Measurements from ENCODE around the gene CRIP1.

CRIP1 gene, protein sequence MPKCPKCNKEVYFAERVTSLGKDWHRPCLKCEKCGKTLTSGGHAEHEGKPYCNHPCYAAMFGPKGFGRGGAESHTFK
- 43.0 reads per million, percentile 65 among the genes with 10 or more reads in this experiment for total RNA-seq

DNA sequence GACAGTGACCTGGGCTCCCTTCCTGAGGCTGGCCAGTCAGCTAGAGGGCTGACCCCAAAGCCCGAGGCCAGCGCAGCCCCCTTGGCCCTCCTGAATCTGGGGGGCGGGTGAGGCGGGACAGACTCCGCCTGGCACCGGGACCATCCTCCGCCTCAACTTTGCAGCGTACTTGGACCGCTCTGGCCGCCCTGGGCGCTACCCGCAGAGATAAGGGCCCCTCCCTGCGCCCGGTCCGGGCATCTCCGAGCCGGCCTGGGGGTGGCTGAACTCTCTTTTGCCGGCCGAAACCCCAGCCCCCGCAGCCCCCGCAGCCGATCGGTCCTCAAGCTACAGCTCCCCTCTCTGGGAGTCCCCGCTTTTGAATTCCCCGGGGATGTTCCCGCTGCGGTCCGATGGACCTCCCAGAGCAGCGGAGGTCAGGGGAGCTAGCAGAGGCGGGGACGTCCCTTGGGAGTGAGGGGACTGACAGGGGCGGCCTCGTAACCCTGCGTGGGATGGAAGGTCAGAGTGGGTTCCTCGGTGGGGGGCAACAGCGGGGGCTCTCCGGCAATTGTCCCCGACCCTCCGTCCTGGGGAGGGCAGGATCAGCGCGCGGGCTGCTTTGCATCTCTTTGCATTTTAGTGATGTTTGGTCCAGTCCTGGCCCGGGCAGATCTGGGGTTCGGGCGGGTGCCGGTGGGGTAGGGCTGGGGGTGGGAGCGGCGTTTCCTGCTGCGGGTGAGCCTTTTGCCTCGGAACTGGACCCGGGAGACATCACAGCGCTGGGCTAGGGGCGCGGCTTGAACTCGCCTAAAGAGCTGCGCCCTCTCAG is at the start of gene CRIP1:
TSS of gene CRIP1 (plus strand) at position 724 of the 811 bp plus-strand sequence. CDS start 374 bp downstream, outside the sequence.
- no peak for DNase-seq

DNA sequence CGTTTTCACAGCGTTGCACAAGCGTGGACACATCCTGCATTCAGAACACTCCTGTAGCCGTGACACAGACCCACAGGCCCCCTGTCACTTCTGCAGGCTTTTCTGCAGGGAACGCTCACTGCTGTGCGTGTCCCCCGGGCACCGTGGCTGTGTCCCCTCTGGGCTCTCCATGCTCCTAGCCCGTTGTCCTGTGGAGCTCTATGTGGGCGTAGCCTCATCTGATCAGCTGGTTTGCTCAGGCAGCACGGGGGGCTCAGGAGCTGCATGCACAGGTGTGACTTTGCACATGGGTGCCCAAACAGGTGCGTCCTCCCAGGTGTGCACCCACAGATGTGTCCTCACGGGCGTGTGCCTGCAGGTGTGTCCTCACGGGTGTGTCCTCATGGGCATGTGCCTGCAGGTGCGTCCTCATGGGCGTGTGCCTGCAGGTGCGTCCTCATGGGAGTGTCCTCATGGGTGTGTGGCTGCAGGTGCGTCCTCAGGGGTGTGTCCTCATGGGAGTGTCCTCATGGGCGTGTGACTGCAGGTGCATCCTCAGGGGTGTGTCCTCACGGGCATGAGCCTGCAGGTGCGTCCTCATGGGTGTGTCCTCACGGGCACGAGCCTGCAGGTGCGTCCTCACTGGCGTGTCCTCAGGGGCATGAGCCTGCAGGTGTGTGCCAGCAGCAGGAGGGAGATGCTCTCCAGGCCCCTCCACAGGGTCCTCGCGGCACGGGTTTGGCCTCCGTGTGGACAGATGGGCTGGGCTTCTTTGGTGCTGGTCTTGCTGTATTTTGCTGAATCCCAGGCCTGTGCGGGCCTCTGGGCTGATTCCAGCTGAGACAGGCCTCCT is 49.6 kb upstream of the CRIP1 start:
- DNase-seq = no peak

DNA sequence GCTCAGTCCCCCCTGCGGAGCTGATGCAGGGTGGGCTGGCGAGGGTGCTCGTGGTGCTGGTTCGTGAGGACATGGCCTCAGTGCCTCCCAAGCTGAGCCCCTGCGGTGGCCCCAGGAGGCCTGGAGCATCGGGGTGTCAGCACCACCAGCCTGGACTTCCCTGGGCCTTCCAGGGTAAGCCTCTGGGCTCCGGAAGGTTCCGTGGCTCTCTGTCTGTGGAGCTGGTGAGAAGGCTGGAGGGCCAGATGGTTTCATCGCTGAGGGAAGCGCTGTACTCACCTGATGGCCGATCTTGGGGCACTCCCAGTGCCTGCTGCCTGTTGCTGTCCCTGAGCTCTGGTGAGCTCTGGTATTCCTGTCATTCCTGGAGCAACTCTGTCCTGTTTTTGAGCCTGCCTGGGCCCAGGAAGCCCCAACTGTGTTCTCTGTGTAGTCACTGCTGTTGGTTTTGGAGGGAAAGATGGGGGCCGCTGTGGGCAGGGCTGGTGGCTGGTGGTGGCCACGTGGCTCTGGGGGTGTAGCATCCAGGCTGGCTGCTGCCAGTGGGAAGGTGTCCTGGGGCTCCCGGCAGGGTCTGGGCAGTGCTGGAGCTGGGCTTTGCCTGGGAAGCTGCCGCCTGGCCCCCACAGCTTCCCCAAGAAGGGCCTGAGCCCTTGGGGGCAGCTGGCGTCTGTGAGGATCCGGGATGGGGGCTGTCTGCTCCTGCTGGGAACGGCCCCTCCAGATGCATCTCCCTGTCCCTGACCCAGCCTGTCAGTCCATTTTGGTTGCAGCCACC is 48.8 kb upstream of the CRIP1 start:
- DNase-seq = no peak

DNA sequence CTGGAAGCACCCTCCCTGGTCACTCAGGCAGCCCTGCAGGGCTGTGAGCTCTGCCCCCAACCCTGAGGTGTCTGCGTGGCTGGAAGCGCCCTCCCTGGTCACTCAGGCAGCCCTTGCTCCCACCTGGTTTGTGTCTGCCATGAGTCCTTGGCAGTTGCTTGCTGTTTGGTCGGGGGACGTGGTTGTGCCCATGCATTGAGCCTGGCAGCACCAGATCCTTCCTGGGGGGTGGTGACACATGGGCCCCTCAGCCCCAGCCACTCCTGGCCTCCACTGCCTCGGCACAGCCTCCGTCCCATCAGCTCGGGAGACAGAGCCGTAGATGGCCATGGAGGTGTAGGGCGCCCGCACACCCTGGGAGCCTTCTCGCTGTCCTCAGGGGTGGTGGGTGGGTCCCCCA is 47.5 kb upstream of the CRIP1 start:
- DNase-seq = no peak

DNA sequence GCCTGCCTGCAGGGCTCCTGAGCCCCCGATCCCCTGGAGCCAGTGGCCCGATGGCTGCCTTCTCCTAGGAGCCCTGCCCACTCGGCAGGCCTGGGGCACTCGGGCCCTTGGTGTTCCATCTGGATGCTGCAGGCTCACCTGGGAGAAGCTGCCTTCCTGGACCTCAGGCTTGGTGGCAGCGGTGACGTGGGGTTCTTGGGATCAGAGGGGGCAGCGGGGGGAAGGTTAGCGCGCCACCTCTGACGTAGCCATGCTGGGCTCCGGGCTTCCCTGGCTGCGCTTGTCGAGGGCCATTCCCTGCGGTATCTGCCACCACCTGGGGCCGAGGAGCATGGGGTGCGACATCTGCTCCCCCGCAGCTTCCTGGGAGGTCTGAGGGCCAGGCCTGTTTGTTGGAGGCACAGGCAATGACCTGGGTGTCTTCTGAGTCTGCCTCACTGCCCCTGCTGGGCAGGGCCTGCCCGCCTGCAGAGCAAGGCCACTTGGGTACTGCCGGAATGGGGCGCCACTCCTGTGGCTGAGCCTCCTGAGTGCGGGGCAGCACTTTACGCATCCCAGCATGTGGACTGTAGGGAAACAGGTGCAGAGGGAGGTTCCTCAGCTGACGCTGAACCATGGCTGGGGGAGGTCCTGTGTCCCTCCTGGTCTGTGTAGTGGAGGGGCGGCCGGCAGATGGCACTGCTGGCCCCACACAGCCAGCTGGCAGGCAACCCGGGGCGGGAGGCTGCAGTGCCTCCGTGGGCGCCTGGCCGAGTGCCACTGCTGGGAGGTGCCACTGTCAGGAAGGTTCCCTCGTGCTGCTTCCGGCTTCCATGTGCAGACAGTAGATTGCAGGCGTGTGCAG is 46.8 kb upstream of the CRIP1 start:
- DNase-seq = no peak

DNA sequence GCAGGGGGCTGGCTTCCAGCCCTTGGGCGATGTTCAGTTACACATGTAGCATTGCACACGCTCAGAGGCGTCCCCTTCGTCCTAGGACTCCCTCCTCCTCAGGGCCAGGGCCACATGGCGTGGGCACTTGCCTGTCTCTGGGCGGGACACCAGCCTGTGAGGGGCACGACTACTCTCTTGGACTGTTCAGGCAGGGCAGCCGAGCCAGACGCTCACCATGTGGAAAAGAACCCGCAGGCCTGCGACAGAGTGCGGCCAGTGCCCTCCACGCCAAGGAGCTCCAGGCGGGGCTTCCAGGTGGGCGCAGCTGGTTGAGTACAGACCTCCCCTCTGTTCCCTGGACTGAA is 46.2 kb upstream of the CRIP1 start:
- DNase-seq = no peak

DNA sequence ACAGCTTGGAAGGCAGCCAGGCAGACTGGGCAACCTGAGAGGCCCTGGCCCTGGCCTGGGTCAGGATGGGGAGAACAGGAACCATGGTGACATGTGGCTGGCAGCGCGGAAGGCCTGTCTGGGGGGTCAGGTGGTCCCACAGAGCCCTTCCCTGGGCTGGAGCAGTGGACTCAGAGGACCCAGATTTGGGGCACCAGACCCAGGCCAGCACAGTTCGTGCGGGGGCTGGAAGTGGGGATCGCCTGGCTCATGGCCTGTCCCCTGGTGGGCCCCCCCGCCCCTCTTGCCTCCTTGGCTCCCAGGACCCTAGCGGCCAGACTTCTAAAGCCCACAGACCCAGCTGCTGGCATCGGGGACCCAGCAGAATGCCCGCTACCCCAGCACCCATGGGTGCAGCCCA is 45.7 kb upstream of the CRIP1 start:
- DNase-seq = no peak

DNA sequence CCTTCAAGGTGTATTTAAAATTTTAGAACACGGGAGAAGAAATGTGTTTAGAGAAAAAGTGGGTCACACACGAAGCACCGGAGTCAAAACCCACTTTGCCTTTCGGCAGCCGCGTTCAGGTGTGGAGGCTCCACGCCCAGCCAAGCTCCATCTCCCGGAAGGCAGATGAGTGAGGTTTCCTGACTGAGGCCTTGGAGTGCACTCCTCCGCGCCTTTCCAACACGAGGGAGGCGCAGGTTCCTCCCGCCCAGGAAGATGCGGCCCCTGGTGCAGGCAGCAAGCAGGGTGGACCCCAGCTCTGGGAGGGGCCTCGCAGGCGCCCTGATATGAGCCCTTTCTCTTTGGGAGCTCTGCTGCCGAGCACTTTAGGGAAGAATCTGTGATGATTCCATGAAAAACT is 44.6 kb upstream of the CRIP1 start:
- DNase-seq = no peak

DNA sequence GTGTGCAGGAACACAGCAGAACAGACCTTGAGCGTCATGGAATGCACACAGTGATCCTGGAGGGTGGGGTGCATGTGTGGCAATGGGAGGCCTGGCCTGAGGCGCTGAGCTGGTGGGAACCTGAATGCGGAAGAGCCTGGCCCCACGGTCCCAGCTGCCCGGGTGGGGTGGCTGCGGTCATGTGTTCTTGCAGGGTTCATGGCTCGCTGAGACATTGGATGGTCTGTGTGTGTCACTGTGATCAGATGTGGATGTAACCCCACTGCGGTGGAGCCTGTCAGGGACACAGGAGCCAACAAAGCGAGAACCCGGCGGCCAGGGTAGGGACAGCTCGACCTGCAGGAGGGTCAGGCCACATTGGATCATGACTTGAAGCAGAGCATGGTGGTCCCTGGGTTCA is 43.9 kb upstream of the CRIP1 start:
- DNase-seq = no peak

DNA sequence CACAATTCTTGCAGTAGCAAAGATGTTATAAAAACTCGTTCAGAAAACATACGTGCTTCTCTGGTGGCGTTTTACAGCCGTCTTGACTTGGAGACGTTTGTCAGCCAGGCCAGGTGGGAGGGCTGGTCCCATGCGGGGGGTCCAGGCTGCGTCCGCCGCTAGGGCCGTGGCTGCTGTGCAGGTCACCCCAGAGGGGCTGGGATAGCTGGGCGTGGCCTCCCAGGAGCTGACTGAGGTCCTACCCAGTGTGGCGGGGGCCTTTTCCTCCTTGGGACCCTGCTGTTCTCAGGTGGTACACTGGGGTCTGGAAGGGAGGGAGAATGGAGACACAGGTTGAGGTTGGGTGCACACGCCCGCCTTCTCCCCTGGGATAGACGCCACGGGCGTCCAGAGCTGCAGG is 41.8 kb upstream of the CRIP1 start:
- no peak for DNase-seq

DNA sequence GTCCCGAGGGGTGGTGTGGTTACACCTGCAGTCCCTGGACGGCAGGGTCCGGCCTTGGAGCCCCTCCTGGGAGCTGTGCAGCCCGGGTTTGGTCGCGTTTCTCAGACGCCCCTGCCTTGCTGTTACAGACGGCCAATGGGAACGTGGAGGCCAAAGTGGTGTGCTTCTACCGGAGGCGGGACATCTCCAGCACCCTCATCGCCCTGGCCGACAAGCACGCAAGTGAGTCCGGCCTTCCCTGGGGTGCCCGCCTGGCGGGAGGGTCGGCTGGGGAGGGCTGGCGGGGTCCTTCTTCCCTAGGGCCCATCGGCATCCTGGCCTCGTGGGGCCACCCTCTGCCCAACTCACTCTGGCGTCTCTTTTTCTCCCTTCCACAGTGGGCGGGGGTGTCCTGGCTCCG is 41.4 kb upstream of the CRIP1 start:
- no peak for DNase-seq

DNA sequence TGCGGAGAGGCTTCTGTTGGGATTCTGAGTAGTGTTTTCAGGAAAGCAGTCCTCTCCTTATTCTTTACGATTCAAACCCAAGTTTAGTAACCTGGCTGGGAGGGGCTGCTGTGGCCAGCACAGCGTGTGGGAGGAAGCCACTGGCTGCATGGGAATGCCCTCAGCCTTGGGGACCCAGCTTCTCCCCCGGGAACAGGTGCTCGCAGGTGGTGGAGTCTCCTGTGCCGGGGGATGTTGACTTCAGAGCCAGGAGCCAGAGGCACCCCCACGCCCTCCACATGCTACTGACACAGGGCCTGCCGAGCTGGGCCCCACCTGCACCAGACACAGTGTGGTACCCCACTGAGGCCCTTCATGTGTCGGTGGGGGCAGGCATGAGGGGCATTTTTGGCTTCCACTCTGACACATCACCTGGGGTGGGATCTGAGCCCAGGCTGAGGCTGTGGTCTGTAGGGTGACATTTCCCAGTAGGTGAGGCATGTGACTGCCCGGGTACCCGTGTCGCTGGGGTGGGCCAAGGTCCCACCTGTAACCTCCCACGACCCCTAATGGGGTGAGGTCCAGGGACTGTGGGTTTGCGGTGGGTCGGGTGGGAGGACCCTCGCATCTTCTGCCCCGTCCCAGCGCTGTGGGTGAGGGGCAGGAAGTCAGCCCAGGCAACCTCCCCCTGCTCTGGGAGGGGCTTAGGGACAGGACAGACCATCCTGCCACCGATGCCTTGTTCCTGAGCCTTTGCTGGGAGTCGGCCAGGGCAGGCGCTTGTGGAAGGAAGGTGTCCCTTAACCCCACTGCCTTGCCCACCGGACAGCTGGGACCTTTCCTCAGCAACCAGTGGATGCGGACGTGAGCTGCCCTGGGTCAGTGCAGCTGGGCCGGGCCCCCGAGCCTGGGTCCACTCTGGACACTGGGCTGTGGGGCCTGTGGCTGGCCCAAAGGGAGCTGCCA is 40.5 kb upstream of the CRIP1 start:
- DNase-seq = no peak

DNA sequence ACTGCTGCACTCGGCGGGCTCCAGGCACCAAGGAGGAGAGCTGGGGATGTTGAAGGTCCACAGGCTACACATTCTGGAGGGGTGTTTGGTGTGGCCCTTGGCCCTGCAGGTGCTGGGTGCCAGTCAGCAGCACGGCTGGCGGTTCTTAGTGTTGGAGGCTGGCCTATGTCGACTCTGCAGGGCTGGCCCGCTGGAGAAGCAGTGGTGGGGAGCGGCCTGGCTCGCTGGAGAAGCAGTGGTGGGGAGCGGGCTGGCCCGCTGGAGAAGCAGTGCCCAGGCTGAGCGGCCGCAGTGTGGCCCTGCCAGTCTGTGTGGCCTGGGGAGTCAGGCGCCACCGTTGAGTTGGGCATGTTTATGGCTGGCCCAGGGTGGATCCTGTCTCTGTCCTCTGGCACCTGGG is 39.7 kb upstream of the CRIP1 start:
- no peak for DNase-seq

DNA sequence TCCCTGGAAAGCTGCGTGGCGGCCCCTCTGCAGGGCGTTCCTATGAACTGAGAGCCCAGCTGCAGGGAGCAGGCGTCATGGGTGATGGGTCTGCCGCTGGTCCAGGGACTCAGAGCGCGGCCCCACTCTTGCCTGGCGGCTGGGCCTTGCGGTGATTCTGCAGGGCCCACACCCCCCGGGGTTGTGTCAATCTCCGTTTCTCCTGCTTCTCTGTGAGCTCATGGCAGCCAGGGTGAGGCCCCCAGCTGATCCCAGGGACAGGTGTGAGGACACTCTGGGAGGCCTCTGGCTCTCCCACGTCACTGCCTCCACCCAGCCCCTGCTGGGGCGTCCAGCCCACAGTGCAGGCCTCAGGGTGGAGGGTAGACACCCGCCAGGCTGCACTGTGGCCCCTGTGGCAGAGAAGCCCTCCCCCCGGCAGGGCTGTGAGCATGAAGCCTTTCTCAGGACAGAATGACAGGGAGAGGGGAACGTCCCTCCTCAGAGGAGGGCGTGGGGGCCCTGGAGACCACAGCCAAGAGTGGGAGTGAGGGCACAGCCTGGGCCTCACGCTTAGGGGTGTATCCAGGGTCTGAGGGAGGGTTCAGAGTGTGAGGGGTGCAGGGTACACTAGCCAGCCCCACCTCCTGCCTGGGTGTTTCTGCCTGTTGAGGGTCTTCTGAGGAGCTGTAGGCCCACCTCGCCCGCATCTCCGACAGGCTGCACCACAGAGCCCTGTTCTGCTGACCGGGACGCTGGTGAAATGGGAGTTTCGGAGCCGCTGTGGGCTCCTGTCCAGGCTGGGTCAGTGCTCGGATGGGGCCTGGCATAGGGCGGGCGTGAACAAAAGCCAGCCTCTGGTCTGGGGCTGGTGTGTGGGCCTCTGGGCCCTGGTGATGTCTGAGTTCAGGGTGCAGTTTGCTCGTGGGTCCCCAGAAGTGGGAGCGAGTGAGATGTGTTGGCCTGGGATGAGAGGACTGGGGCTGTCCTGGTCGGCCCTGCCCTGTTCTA is 38.7 kb upstream of the CRIP1 start:
- no peak for DNase-seq

DNA sequence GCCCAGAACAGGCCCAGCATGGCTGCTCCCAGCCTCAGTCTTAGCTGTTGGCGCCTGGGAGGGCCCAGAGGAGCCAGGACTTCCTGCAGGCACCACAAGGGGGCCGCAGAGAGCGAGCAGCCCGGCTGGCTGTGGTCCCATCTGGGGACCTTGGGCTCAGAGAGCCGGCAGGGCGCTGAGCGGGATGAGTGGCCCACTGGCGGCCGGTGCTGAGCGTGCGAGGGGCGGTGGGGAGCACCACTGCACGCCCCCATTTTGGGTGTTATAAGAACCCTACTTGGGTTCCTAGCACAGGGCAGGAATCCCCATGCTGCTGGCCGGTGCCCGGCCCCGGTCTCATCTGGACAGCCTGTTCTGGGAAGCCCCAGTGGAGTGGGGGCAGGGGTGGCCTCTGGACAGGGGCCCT is 38.0 kb upstream of the CRIP1 start:
- peak; percentile 60 for DNase-seq

DNA sequence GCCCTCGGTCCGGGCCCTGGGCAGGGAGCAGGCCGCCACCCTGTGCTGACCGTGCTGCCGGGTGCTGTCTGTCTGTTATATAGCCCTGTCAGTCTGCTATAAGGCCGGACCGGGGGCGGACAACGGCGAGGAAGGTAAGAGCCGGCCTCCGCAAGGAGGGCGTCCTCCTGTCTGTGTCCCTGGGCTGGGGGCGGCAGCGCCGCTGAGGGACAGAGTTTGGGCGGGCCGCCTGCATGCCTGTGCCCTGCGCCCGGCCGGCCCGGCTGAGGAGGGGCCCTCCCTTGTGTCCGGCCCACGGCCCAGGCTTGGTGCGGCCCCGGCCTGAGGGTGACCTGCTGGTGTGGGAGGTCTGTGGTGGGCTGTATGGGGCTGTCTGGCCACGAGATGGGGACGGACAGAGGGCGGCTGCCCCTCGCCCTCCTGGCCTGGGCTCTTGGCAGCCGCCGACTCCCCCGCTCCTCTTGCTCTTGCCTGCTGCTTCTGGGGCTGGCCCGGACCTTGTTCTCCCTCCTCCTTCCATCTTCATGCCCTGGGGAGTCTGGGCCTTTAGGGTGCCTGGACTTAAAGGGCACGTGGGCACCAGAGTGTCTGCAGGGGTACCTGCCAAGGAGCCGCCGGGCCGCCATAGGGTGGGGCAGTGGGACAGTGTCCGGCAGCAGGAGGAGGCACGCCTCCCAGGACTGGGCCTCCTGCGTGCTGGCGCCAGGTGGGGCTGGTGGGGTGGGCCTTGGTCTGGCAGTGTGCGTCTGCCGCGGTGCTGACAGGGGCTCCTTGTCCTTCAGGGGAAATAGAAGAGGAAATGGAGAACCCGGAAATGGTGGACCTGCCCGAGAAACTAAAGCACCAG is 37.2 kb upstream of the CRIP1 start:
- no peak for DNase-seq

DNA sequence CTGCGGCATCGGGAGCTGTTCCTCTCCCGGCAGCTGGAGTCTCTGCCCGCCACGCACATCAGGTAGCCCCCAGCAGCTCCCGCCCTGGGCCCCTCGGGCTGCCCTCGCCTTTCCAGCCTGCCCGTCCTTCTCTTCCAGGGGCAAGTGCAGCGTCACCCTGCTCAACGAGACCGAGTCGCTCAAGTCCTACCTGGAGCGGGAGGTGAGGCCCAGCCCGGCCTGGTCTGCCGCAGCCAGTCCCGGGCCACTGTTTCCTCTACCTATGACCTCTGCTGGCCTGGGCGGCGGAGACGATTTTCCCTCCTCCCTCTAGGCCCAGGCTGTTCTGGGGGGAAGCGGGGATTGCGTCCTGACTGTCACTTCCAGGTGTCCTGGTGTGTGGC is 36.6 kb upstream of the CRIP1 start:
- no peak for DNase-seq

DNA sequence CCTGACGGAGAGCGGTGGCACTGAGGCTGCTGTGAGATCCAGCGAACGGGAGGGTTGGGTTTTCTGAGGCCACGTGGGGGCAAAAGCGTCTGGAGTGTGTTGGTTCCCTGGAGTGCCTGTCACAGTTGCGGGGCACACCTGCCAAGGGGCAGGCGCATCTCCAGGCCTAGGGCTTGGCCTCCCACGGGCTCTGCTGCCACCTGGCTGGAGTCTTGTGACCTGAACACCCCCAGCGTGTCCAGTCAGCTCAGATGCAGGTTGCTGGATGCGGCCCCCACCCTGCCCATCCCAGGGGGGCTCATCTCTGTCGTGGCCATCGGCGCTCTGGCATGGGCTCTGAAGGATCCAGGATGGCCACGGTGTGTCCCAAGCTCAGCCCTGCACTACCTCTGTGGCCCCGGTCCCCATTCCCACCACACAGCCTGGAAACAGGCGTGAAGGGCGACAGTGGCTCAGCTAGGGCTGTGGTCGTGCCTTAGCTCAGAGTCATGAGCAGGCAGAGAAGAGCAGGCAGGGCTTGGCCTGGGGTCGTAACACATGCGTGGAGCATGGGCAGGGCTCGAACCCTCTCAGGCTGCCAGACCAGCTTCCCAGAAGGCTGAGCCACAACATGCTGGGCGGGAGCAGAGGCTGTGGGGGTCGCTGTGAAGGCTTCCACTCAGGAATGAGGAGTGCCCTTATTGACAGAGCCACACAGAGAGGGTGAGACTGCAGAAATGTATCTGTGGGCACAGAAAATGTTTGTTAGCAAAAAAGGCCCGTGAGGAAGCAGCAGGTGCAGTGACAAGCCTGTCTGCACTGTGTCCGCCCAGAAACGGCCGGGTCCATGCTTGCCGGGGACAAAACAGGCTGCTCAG is 35.6 kb upstream of the CRIP1 start:
- no peak for DNase-seq

Measured in effector CD4-positive, alpha-beta T cell (primary cell).